OCI-LY1 (cell line): ENCODE results near the gene SMC4.
"Not testable (repeated sequence)": the region's sequence is repeated elsewhere in the genome, so short reads cannot be mapped to it uniquely, and the experiment has no call there.

Source experiments
- EZH2 ChIP-seq: fragments of 200-600 bp; sonication (generic), shearing (Covaris generic); IDR thresholded peaks from 2 replicates; pipeline ENCODE4 v1.8.0; 2017; ENCODE audit warnings: borderline replicate concordance, mixed run types, mild to moderate bottlenecking, antibody characterized with exemption, low read length, moderate library complexity, mixed read lengths
- TF ChIP-seq, protein P1 (sequence below): fragments of 200-600 bp; sonication (generic), shearing (Covaris generic); IDR thresholded peaks from 2 replicates; pipeline ENCODE4 v1.5.1; 2017; ENCODE audit warnings: mild to moderate bottlenecking, antibody characterized with exemption, low read length, moderate library complexity, mixed read lengths

DNA sequence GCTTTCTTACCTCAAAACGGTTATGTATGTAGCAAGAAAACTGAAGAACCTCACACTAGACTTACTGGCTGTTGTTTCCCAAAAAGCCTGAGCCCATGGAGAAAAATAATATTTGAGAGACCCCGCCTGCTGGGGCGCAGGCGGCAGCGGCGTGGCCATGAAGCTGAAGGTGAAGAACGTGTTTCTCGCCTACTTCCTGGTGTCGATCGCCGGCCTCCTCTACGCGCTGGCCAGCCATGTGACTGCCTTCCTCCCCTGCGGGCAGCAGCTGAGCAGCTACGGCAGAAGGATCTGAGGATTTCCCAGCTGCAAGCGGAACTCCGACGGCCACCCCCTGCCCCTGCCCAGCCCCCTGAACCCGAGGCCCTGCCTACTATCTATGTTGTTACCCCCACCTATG lies 52.8 kb downstream of the SMC4 start:
- TF ChIP-seq, protein P1, sequence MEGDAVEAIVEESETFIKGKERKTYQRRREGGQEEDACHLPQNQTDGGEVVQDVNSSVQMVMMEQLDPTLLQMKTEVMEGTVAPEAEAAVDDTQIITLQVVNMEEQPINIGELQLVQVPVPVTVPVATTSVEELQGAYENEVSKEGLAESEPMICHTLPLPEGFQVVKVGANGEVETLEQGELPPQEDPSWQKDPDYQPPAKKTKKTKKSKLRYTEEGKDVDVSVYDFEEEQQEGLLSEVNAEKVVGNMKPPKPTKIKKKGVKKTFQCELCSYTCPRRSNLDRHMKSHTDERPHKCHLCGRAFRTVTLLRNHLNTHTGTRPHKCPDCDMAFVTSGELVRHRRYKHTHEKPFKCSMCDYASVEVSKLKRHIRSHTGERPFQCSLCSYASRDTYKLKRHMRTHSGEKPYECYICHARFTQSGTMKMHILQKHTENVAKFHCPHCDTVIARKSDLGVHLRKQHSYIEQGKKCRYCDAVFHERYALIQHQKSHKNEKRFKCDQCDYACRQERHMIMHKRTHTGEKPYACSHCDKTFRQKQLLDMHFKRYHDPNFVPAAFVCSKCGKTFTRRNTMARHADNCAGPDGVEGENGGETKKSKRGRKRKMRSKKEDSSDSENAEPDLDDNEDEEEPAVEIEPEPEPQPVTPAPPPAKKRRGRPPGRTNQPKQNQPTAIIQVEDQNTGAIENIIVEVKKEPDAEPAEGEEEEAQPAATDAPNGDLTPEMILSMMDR = not testable (repeated sequence)
- TF ChIP-seq EZH2 = not testable (repeated sequence)
